Amygdala (tissue), 56 donors: ENCODE results near the gene COL6A1.

Experiments used
- DNase-seq, 56 donors: peaks; one replicate each; lab custom pipeline; 2025; lab: John Stamatoyannopoulos, UW

COL6A1 gene

GRCh38 chr21:46021398-46021797, 39.8 kb downstream of the COL6A1 start:
- DNase-seq: no peak

GRCh38 chr21:46021978-46022544, 40.5 kb downstream of the COL6A1 start:
- DNase-seq: no peak

- no peak for DNase-seq
Measured at GRCh38 chr21:46022551-46023525, 41.3 kb downstream of the COL6A1 start.

- DNase-seq: no peak
Measured at GRCh38 chr21:46023555-46023954, 42.0 kb downstream of the COL6A1 start.

- no peak for DNase-seq
Measured at GRCh38 chr21:46024141-46024540, 42.6 kb downstream of the COL6A1 start.

- no peak for DNase-seq
Measured at GRCh38 chr21:46025113-46025770, 43.7 kb downstream of the COL6A1 start.

- DNase-seq: no peak
Measured at GRCh38 chr21:46027851-46028493, 46.4 kb downstream of the COL6A1 start.

GRCh38 chr21:46028573-46029091, 47.1 kb downstream of the COL6A1 start:
- DNase-seq: no peak

- no peak for DNase-seq
Measured at GRCh38 chr21:46029186-46029924, 47.8 kb downstream of the COL6A1 start.

GRCh38 chr21:46031484-46031883, 49.9 kb downstream of the COL6A1 start:
- no peak for DNase-seq

- no peak for DNase-seq
Measured at GRCh38 chr21:46032100-46032499, 50.5 kb downstream of the COL6A1 start.

- DNase-seq: no peak
Measured at GRCh38 chr21:46033410-46034400, 52.1 kb downstream of the COL6A1 start.

GRCh38 chr21:46035809-46036695, 54.5 kb downstream of the COL6A1 start:
- no peak for DNase-seq

- DNase-seq: no peak
Measured at GRCh38 chr21:46036696-46037330, 55.2 kb downstream of the COL6A1 start.

- no peak for DNase-seq
Measured at GRCh38 chr21:46037331-46038325, 56.1 kb downstream of the COL6A1 start.

GRCh38 chr21:46038341-46038829, 56.8 kb downstream of the COL6A1 start:
- no peak for DNase-seq
